ENCODE measurements around the gene SRSF8.

Gene SRSF8

DNA sequence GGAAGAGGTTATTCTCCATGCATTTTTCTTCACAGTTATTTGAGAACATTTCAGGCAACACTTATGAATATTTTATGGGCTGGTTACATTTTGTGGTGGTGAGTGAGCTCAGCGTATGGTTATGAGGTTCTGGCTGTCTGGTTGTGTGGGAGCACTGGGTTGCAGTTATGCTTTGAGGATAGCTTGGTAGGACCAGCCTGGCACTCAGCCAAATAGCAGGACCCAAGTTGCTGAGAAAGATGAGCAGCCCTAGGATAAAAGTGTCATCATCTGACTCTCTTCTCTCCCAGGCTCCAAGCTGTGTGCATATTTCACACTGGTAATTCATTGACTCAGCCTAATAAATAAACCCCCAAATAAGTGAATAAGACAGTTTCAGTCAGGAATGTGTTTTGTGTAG is 8.1 kb upstream of the SRSF8 start:
- TF ChIP-seq, protein P1, sequence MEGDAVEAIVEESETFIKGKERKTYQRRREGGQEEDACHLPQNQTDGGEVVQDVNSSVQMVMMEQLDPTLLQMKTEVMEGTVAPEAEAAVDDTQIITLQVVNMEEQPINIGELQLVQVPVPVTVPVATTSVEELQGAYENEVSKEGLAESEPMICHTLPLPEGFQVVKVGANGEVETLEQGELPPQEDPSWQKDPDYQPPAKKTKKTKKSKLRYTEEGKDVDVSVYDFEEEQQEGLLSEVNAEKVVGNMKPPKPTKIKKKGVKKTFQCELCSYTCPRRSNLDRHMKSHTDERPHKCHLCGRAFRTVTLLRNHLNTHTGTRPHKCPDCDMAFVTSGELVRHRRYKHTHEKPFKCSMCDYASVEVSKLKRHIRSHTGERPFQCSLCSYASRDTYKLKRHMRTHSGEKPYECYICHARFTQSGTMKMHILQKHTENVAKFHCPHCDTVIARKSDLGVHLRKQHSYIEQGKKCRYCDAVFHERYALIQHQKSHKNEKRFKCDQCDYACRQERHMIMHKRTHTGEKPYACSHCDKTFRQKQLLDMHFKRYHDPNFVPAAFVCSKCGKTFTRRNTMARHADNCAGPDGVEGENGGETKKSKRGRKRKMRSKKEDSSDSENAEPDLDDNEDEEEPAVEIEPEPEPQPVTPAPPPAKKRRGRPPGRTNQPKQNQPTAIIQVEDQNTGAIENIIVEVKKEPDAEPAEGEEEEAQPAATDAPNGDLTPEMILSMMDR (IDR thresholded peaks at IDR 0.05; ENCODE audit: low read depth, low read length) = no peak
- H3K4me3 ChIP-seq (ENCODE audit: low read depth, low read length) = no peak overlapping the region

DNA sequence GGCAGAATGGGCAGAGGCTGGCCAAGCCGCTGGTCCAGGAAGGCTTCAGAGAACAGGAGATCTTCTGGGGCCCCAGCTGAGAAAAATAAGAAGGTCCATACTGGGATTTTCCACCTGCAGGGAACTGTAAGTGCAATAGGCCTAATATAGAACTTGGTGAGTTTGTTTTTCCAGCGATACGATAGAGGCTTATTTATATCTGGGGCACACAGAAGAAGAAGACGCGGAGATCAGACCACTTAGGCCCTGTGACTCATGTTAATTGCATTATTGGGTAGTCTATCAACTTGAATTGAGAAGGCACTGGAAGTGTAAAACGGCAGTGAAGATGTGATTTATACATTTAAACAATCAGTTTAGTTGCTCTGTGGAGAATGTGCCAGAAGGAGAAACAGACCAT is 7.7 kb upstream of the SRSF8 start:
- TF ChIP-seq, protein P1 (IDR thresholded peaks at IDR 0.05; ENCODE audit: low read depth, low read length) = no peak
- H3K4me3 ChIP-seq (ENCODE audit: low read depth, low read length) = no peak overlapping the region

DNA sequence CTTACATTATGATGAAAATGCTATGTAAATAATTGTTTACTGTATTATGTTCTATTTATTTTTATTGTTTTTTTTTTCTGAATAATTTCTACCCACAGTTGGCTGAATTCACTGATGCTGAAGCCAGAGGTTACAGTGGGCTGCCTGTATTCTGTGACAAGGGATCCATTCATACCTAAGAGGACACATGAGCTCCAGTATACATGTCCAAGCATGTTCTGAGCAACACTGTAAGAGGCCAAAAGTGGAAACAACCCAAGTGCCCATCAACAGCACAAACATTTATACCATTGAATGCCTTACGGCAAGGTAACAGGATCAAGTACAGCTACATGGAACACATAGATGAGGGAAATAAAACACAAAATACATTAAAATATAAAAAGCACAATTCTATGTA is 1.4 kb upstream of the SRSF8 start:
- TF ChIP-seq, protein P1 (IDR thresholded peaks at IDR 0.05; ENCODE audit: low read depth, low read length) = no peak
- H3K4me3 ChIP-seq (ENCODE audit: low read depth, low read length) = no peak overlapping the region

DNA sequence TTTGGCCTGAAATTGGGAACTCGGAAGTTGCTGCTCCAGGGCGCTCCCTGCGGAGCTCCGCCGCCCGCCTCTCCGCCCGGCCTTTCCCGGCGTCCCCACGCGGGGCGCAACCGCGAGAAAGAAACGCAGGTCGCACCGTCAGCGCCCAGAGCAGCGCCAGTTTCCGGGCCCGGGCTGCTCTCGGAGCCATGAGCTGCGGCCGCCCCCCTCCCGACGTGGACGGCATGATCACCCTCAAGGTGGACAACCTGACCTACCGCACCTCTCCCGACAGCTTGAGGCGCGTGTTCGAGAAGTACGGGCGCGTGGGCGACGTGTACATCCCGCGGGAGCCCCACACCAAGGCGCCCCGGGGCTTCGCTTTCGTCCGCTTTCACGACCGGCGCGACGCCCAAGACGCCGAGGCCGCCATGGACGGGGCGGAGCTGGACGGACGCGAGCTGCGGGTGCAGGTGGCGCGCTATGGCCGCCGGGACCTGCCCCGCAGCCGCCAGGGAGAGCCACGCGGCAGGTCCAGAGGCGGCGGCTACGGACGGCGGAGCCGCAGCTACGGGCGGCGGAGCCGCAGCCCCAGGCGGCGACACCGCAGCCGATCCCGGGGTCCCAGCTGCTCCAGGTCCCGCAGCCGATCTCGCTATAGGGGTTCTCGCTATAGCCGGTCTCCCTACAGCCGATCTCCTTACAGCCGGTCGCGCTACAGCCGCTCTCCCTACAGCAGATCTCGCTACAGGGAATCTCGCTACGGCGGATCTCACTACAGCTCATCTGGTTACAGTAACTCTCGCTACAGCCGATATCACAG is 521 bp downstream of the SRSF8 start:
- peak overlapping the region; percentile 70 for H3K4me3 ChIP-seq (ENCODE audit: low read depth, low read length)
- TF ChIP-seq, protein P1 (IDR thresholded peaks at IDR 0.05; ENCODE audit: low read depth, low read length) = peak; percentile 40; the same call in 1 of the 2 replicates

DNA sequence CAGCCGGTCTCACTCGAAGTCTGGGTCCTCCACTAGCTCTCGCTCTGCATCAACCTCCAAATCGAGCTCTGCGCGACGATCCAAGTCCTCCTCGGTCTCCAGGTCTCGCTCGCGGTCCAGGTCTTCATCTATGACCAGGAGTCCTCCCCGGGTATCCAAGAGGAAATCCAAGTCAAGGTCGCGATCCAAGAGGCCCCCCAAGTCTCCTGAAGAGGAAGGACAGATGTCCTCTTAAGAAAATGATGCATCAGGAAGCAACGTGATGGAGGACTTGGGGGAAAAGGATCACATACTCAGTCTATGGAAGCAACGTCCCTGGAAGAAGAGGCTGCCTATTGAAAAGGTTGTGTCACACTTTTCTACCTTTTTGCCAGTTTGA is 1.1 kb downstream of the SRSF8 start:
- H3K4me3 ChIP-seq (ENCODE audit: low read depth, low read length) = peak overlapping the region; percentile 70
- TF ChIP-seq, protein P1 (IDR thresholded peaks at IDR 0.05; ENCODE audit: low read depth, low read length) = no peak

DNA sequence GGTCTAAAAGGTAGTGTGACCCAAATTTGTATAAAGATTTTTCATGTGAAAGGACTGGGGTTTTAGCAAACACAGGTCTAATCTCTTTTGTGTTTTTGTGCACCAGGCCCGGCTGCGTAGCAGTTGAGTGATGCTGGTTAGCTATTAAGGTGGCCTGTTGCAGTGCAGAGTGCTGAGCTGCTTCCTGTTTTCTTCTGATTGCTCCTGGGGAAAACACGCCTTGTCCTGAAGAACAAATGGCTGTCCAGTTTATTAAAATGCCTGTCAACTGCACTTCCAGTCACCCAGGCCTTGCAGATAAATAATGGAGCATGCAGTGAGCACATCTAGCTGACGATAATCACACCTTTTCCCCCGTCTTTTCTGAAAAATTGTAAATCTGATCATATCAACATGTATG is 1.8 kb downstream of the SRSF8 start:
- peak overlapping the region; percentile 70 for H3K4me3 ChIP-seq (ENCODE audit: low read depth, low read length)
- TF ChIP-seq, protein P1 (IDR thresholded peaks at IDR 0.05; ENCODE audit: low read depth, low read length) = no peak

DNA sequence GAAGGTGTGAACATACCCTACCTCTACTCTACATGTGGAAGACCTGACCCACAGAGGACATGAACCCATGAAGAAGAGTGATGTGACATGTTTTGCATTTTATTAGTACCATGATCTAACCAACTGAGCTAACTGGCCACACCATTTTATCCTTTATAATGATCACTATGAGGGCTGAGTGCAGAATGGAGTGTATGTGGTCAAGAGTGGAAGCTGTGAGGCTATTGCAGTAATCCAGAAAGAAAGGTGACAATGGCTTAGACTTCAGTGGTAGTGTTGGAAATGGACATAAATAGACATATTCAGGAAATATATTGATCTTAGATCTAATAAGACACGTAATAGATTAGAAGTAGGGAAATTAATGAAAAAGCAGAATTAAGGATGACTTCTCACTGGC is 3.8 kb downstream of the SRSF8 start:
- H3K4me3 ChIP-seq (ENCODE audit: low read depth, low read length) = no peak overlapping the region
- TF ChIP-seq, protein P1 (IDR thresholded peaks at IDR 0.05; ENCODE audit: low read depth, low read length) = no peak

Measured in WI38 (cell line).